Stimulated activated CD8-positive, alpha-beta memory T cell treated with anti-CD3 and anti-CD28 coated beads, Interleukin-7, amount 100 ng/mL, for 48 hours (primary cell): ENCODE measurements around the gene MELTF.

Source experiments
- DNase-seq, 2 donors: peaks; one replicate each; pipeline ENCODE4 v3.0.0-alpha.2; 2020; ENCODE audit warnings: low read depth in 1 of 2; ENCODE audit errors: extremely low read depth in 1 of 2

The MELTF gene

GRCh38 chr3:197027151-197027895 is 2.3 kb downstream of the MELTF start:
- DNase-seq, result no peak

- no peak for DNase-seq
These were observed 3.1 kb downstream of the MELTF start for GRCh38 chr3:197026481-197026866.

GRCh38 chr3:197025736-197026480 is 3.7 kb downstream of the MELTF start:
- DNase-seq, result no peak

GRCh38 chr3:197024881-197025735 is 4.5 kb downstream of the MELTF start:
- no peak for DNase-seq

GRCh38 chr3:197023998-197024651 is 5.5 kb downstream of the MELTF start:
- no peak for DNase-seq

- DNase-seq, result no peak
These were observed 6.2 kb downstream of the MELTF start for GRCh38 chr3:197023241-197023997.

GRCh38 chr3:197022405-197023231 is 7.0 kb downstream of the MELTF start:
- DNase-seq, result no peak

- DNase-seq, result no peak
These were observed 7.8 kb downstream of the MELTF start for GRCh38 chr3:197021729-197022404.

- no peak for DNase-seq
These were observed 8.4 kb downstream of the MELTF start for GRCh38 chr3:197021231-197021630.

- no peak for DNase-seq
These were observed 10.1 kb downstream of the MELTF start for GRCh38 chr3:197019535-197019934.

GRCh38 chr3:197019021-197019420 is 10.6 kb downstream of the MELTF start:
- no peak for DNase-seq

- no peak for DNase-seq
These were observed 12.6 kb downstream of the MELTF start for GRCh38 chr3:197017003-197017402.

- DNase-seq, result no peak
These were observed 13.6 kb downstream of the MELTF start for GRCh38 chr3:197015790-197016736.

- DNase-seq, result no peak
These were observed 14.6 kb downstream of the MELTF start for GRCh38 chr3:197014942-197015575.

GRCh38 chr3:197014024-197014423 is 15.6 kb downstream of the MELTF start:
- no peak for DNase-seq

- no peak for DNase-seq
These were observed 17.1 kb downstream of the MELTF start for GRCh38 chr3:197012540-197012883.

GRCh38 chr3:197011780-197012539 is 17.7 kb downstream of the MELTF start:
- no peak for DNase-seq
